Breast epithelium (tissue), 4 donors: ENCODE data around the gene ZNF516. TPM values are rescaled to one million over a fixed set of nuclear protein-coding genes. Genes with fewer than 3 reads are reported as not detected.
"Not testable (repeated sequence)": the region's sequence is repeated elsewhere in the genome, so short reads cannot be mapped to it uniquely, and the experiment has no call there.

Source experiments
- DNase-seq, 2 donors: peaks; one replicate each; pipeline ENCODE4 v3.0.0-alpha.2; 2019; ENCODE audit warnings: low spot score in 2 of 2
- H3K27ac ChIP-seq, 2 donors: fragments of 200-600 bp; sonication (generic) in 1 of 2; one replicate each; pipeline ENCODE4 v1.5.1; 2016 to 2019; ENCODE audit warnings: mild to moderate bottlenecking in 1 of 2
- H3K27me3 ChIP-seq, 2 donors: fragments of 200-600 bp; sonication (generic) in 1 of 2; one replicate each; pipeline versions ENCODE4 v1.5.1 to v1.6.0; 2017 to 2019; ENCODE audit warnings: control low read depth in 1 of 2, mild to moderate bottlenecking in 1 of 2
- H3K36me3 ChIP-seq: fragments of 200-600 bp; one replicate; pipeline ENCODE4 v1.5.1; 2019
- H3K4me1 ChIP-seq, 2 donors: fragments of 200-600 bp; sonication (generic); one replicate each; pipeline ENCODE4 v1.5.1; 2016 to 2019; ENCODE audit warnings: control low read depth in 1 of 2
- H3K4me3 ChIP-seq, 3 donors: fragments of 200-600 bp; sonication (generic); 1 replicate in 2 of 3; 2 replicates in 1 of 3; pipeline ENCODE4 v1.5.1; 2016 to 2019; ENCODE audit warnings: mild to moderate bottlenecking in 3 of 3, moderate library complexity in 2 of 3
- H3K9me3 ChIP-seq, 2 donors: fragments of 200-600 bp; sonication (generic) in 1 of 2; one replicate each; pipeline ENCODE4 v1.5.1; 2016 to 2019; ENCODE audit warnings: control low read depth in 1 of 2
- POLR2A ChIP-seq: fragments of 450-650 bp; IDR thresholded peaks from one replicate; pipeline ENCODE4 v1.6.1; 2016; ENCODE audit warnings: antibody characterized with exemption, mild to moderate bottlenecking, moderate library complexity
- POLR2AphosphoS5 ChIP-seq, 3 donors: sonication (generic); formaldehyde crosslinking; IDR thresholded peaks; one replicate each; pipeline ENCODE4 v1.6.1; 2017; ENCODE audit warnings: antibody characterized with exemption in 3 of 3
- intact Hi-C: fragments of 100-400 bp; cut with DNase I; formaldehyde crosslinking; loops from one replicate; pipeline ENCODE4 v1.15.1; 2023; ENCODE audit warnings: low total_unique reads
- total RNA-seq, 3 donors: library from RNA; depleted of rRNA; stranded (reverse); fragments of >200 nt; gene quantifications; one replicate each; pipeline ENCODE4 v1.1.0, GENCODE V29; 2016
- TF ChIP-seq, protein P1 (sequence below), 3 donors: fragments of 450-650 bp; IDR thresholded peaks; one replicate each; pipeline ENCODE4 v1.5.1; 2016 to 2017; ENCODE audit warnings: antibody characterized with exemption in 3 of 3, mild to moderate bottlenecking in 3 of 3, moderate library complexity in 3 of 3

The ZNF516 gene
- 10 to 100 TPM; 12.0 to 33.4 (median 24.0) TPM for total RNA-seq

DNA sequence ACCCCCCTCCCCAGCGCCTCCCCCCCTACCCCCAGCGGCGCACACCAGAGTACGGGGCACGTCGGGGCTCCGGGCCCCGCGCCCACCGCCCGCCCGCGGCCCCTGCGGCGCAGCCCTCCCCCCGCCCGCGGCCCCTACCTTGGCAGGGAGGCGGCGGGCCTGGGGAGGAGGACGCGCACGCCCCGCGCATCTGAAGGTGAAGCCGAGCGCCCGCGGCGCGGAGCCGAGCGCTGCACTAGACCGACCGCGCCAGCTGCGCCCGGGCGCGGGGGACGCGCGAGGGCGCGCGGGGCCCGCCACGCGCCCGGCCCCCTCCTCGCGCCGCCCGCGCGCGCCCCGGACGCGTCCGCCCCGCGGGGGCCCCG is at the start of gene ZNF516:
Gene ZNF516, minus strand, starts transcription at position 237 of the 365 bp plus-strand sequence. CDS start 52,188 bp downstream, outside the sequence.
- no peaks in the 10 kb centered on the region for H3K27me3 ChIP-seq
- no peak for DNase-seq
- no peaks in the 10 kb centered on the region for H3K4me1 ChIP-seq
- TF ChIP-seq POLR2AphosphoS5 (IDR thresholded peaks at IDR 0.05) (no peak), POLR2A (no peak)
- TF ChIP-seq, protein P1, sequence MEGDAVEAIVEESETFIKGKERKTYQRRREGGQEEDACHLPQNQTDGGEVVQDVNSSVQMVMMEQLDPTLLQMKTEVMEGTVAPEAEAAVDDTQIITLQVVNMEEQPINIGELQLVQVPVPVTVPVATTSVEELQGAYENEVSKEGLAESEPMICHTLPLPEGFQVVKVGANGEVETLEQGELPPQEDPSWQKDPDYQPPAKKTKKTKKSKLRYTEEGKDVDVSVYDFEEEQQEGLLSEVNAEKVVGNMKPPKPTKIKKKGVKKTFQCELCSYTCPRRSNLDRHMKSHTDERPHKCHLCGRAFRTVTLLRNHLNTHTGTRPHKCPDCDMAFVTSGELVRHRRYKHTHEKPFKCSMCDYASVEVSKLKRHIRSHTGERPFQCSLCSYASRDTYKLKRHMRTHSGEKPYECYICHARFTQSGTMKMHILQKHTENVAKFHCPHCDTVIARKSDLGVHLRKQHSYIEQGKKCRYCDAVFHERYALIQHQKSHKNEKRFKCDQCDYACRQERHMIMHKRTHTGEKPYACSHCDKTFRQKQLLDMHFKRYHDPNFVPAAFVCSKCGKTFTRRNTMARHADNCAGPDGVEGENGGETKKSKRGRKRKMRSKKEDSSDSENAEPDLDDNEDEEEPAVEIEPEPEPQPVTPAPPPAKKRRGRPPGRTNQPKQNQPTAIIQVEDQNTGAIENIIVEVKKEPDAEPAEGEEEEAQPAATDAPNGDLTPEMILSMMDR (IDR thresholded peaks at IDR 0.05): no peak
- peak within 1 kb of the TSS; percentile 93 to 94 for H3K27ac ChIP-seq
- H3K4me3 ChIP-seq: peak within 1 kb of the TSS; percentile 72 to 99 (median 78)
- intact Hi-C loops: no loop called here
- no peaks in the 10 kb centered on the region for H3K36me3 ChIP-seq
- H3K9me3 ChIP-seq: no peaks in the 10 kb centered on the region

- H3K4me1 ChIP-seq: no peaks in the 10 kb centered on the region
- no peaks in the 10 kb centered on the region for H3K27me3 ChIP-seq
- DNase-seq: no peak
- no peak overlapping the region for H3K27ac ChIP-seq
- no peak overlapping the region for H3K4me3 ChIP-seq
- intact Hi-C loops: no loop called here
- no peaks in the 10 kb centered on the region for H3K36me3 ChIP-seq
- H3K9me3 ChIP-seq: no peaks in the 10 kb centered on the region
- no peak for TF ChIP-seq POLR2A
- TF ChIP-seq, protein P1 (IDR thresholded peaks at IDR 0.05): no peak
- TF ChIP-seq POLR2AphosphoS5 (IDR thresholded peaks at IDR 0.05): no peak
These were observed 43.8 kb upstream of the ZNF516 start for GRCh38 chr18:76538846-76539245.

- H3K27me3 ChIP-seq: no peaks in the 10 kb centered on the region
- H3K9me3 ChIP-seq: no peaks in the 10 kb centered on the region
- H3K27ac ChIP-seq: no peak overlapping the region
- no peaks in the 10 kb centered on the region for H3K36me3 ChIP-seq
- H3K4me3 ChIP-seq: no peak overlapping the region
- TF ChIP-seq, protein P1 (IDR thresholded peaks at IDR 0.05): no peak
- TF ChIP-seq POLR2A (no peak), POLR2AphosphoS5 (IDR thresholded peaks at IDR 0.05) (no peak)
- DNase-seq: no peak
- H3K4me1 ChIP-seq: no peaks in the 10 kb centered on the region
- intact Hi-C loops: no loop called here
These were observed 42.6 kb upstream of the ZNF516 start for GRCh38 chr18:76537621-76538020.

GRCh38 chr18:76536593-76536992 is 41.6 kb upstream of the ZNF516 start:
- intact Hi-C loops: not testable (repeated sequence)

DNA sequence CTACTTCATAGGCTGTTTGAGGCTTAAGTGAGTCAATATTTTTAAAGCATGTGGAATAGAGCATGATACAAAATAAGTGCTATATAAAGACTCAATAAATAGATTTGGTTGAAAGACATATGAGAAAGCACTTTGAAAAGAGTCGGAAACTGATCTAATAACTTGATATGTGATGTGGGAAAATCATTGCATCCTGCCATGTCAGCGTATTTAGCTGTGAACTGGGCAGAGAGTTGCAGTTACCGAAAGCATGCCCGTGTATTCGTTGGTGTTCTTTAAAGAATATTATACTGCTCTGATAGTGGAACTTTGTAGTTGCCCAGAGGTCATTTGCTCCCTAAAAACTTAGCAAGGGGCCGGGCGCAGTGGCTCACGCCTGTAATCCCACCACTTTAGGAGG is 37.8 kb upstream of the ZNF516 start:
- Histone ChIP-seq H3K4me3 (no peak overlapping the region), H3K27me3 (no peaks in the 10 kb centered on the region), H3K36me3 (no peaks in the 10 kb centered on the region), H3K4me1 (no peaks in the 10 kb centered on the region), H3K27ac (no peak overlapping the region), H3K9me3 (no peaks in the 10 kb centered on the region)
- intact Hi-C loops: no loop called here
- no peak for DNase-seq
- TF ChIP-seq, protein P1 (IDR thresholded peaks at IDR 0.05): no peak
- TF ChIP-seq POLR2A: no peak
- TF ChIP-seq POLR2AphosphoS5 (IDR thresholded peaks at IDR 0.05): no peak

More at GRCh38 chr18:76536593-76536992, 41.6 kb upstream of the ZNF516 start:
- not testable (repeated sequence) for H3K4me3 ChIP-seq, H3K27me3 ChIP-seq, H3K9me3 ChIP-seq, H3K27ac ChIP-seq, H3K4me1 ChIP-seq, DNase-seq, H3K36me3 ChIP-seq

GRCh38 chr18:76530846-76531245 is 35.8 kb upstream of the ZNF516 start:
- no peak overlapping the region for H3K27ac ChIP-seq
- no peaks in the 10 kb centered on the region for H3K4me1 ChIP-seq
- TF ChIP-seq, protein P1 (IDR thresholded peaks at IDR 0.05): no peak
- TF ChIP-seq POLR2A (no peak), POLR2AphosphoS5 (IDR thresholded peaks at IDR 0.05) (no peak)
- H3K27me3 ChIP-seq: no peaks in the 10 kb centered on the region
- intact Hi-C loops: no loop called here
- H3K9me3 ChIP-seq: no peaks in the 10 kb centered on the region
- no peaks in the 10 kb centered on the region for H3K36me3 ChIP-seq
- no peak for DNase-seq
- H3K4me3 ChIP-seq: no peak overlapping the region
